ENCODE data around the gene MEAF6.
"Not testable (repeated sequence)": the region's sequence is repeated elsewhere in the genome, so short reads cannot be mapped to it uniquely, and the experiment has no call there.

MEAF6 gene

GRCh38 chr1:37506740-37507139, 7.8 kb downstream of the MEAF6 start:
- no peak overlapping the region for H3K4me3 Mint-ChIP-seq
- peaks cover 26% of the 10 kb centered on the region for H3K4me1 Mint-ChIP-seq (ENCODE audit: low read depth)
- H3K27me3 Mint-ChIP-seq = no peaks in the 10 kb centered on the region
- peaks cover 64% of the 10 kb centered on the region for H3K36me3 Mint-ChIP-seq (ENCODE audit: low read depth)
- H3K27ac Mint-ChIP-seq = no peak overlapping the region
- H3K9me3 Mint-ChIP-seq = no peaks in the 10 kb centered on the region

GRCh38 chr1:37502791-37503190, 11.8 kb downstream of the MEAF6 start:
- not testable (repeated sequence) for H3K27ac Mint-ChIP-seq; H3K9me3 Mint-ChIP-seq; H3K4me1 Mint-ChIP-seq (ENCODE audit: low read depth); H3K4me3 Mint-ChIP-seq; H3K27me3 Mint-ChIP-seq
- peaks cover 66% of the 10 kb centered on the region for H3K36me3 Mint-ChIP-seq (ENCODE audit: low read depth)

- peaks cover 59% of the 10 kb centered on the region for H3K36me3 Mint-ChIP-seq (ENCODE audit: low read depth)
- H3K27me3 Mint-ChIP-seq = no peaks in the 10 kb centered on the region
- H3K4me1 Mint-ChIP-seq (ENCODE audit: low read depth) = no peaks in the 10 kb centered on the region
- H3K27ac Mint-ChIP-seq = no peak overlapping the region
- no peak overlapping the region for H3K4me3 Mint-ChIP-seq
- no peaks in the 10 kb centered on the region for H3K9me3 Mint-ChIP-seq
These were observed 12.5 kb downstream of the MEAF6 start for GRCh38 chr1:37502104-37502503.

GRCh38 chr1:37501661-37502060, 12.9 kb downstream of the MEAF6 start:
- Mint-ChIP-seq H3K9me3 (no peaks in the 10 kb centered on the region), H3K36me3 (ENCODE audit: low read depth) (peaks cover 57% of the 10 kb centered on the region), H3K4me1 (ENCODE audit: low read depth) (peaks cover under 1% of the 10 kb centered on the region), H3K27ac (no peak overlapping the region), H3K4me3 (no peak overlapping the region), H3K27me3 (no peaks in the 10 kb centered on the region)

- no peak overlapping the region for H3K27ac Mint-ChIP-seq
These were observed 15.5 kb downstream of the MEAF6 start for GRCh38 chr1:37498872-37499617.

GRCh38 chr1:37497832-37498231, 16.7 kb downstream of the MEAF6 start:
- Mint-ChIP-seq H3K4me3 (no peak overlapping the region), H3K36me3 (ENCODE audit: low read depth) (peaks cover 60% of the 10 kb centered on the region), H3K27ac (no peak overlapping the region), H3K9me3 (no peaks in the 10 kb centered on the region), H3K27me3 (no peaks in the 10 kb centered on the region), H3K4me1 (ENCODE audit: low read depth) (peaks cover 8% of the 10 kb centered on the region)

More at GRCh38 chr1:37498872-37499617, 15.5 kb downstream of the MEAF6 start:
- H3K27me3 Mint-ChIP-seq = no peaks in the 10 kb centered on the region
- H3K4me3 Mint-ChIP-seq = no peak overlapping the region
- H3K9me3 Mint-ChIP-seq = no peaks in the 10 kb centered on the region
- H3K36me3 Mint-ChIP-seq (ENCODE audit: low read depth) = peaks cover 52% of the 10 kb centered on the region
- H3K4me1 Mint-ChIP-seq (ENCODE audit: low read depth) = peaks cover 4% of the 10 kb centered on the region

- Mint-ChIP-seq H3K36me3 (ENCODE audit: low read depth) (peaks cover 54% of the 10 kb centered on the region), H3K27ac (no peak overlapping the region), H3K27me3 (no peaks in the 10 kb centered on the region), H3K4me1 (ENCODE audit: low read depth) (peaks cover 8% of the 10 kb centered on the region), H3K9me3 (no peaks in the 10 kb centered on the region), H3K4me3 (no peak overlapping the region)
These were observed 18.7 kb downstream of the MEAF6 start for GRCh38 chr1:37495875-37496274.

- Mint-ChIP-seq H3K4me1 (ENCODE audit: low read depth) (peaks cover 8% of the 10 kb centered on the region), H3K4me3 (no peak overlapping the region), H3K27ac (peak overlapping the region; percentile 62), H3K27me3 (no peaks in the 10 kb centered on the region), H3K9me3 (no peaks in the 10 kb centered on the region), H3K36me3 (ENCODE audit: low read depth) (peaks cover 39% of the 10 kb centered on the region)
These were observed 21.0 kb downstream of the MEAF6 start for GRCh38 chr1:37493336-37494098.

GRCh38 chr1:37487619-37487984, 27.0 kb downstream of the MEAF6 start:
- H3K27me3 Mint-ChIP-seq = no peaks in the 10 kb centered on the region
- no peaks in the 10 kb centered on the region for H3K9me3 Mint-ChIP-seq
- no peak overlapping the region for H3K27ac Mint-ChIP-seq

GRCh38 chr1:37486680-37487618, 27.6 kb downstream of the MEAF6 start:
- Mint-ChIP-seq H3K27me3 (no peaks in the 10 kb centered on the region), H3K9me3 (no peaks in the 10 kb centered on the region), H3K27ac (peak overlapping the region; percentile 38), H3K36me3 (ENCODE audit: low read depth) (peaks cover 24% of the 10 kb centered on the region), H3K4me1 (ENCODE audit: low read depth) (peaks cover 23% of the 10 kb centered on the region), H3K4me3 (no peak overlapping the region)

More at GRCh38 chr1:37487619-37487984, 27.0 kb downstream of the MEAF6 start:
- Mint-ChIP-seq H3K4me1 (ENCODE audit: low read depth) (peaks cover 17% of the 10 kb centered on the region), H3K4me3 (no peak overlapping the region), H3K36me3 (ENCODE audit: low read depth) (peaks cover 20% of the 10 kb centered on the region)

- H3K4me3 Mint-ChIP-seq = no peak overlapping the region
- no peaks in the 10 kb centered on the region for H3K9me3 Mint-ChIP-seq
- H3K27me3 Mint-ChIP-seq = no peaks in the 10 kb centered on the region
- H3K4me1 Mint-ChIP-seq (ENCODE audit: low read depth) = peaks cover 32% of the 10 kb centered on the region
- peak overlapping the region; percentile 11 for H3K27ac Mint-ChIP-seq
- H3K36me3 Mint-ChIP-seq (ENCODE audit: low read depth) = peaks cover 32% of the 10 kb centered on the region
These were observed 28.5 kb downstream of the MEAF6 start for GRCh38 chr1:37485902-37486679.

GRCh38 chr1:37484325-37485051, 30.1 kb downstream of the MEAF6 start:
- peaks cover 45% of the 10 kb centered on the region for H3K4me1 Mint-ChIP-seq (ENCODE audit: low read depth)
- no peak overlapping the region for H3K4me3 Mint-ChIP-seq
- no peaks in the 10 kb centered on the region for H3K27me3 Mint-ChIP-seq
- H3K9me3 Mint-ChIP-seq = no peaks in the 10 kb centered on the region
- H3K36me3 Mint-ChIP-seq (ENCODE audit: low read depth) = peaks cover 34% of the 10 kb centered on the region
- peak overlapping the region; percentile 8 for H3K27ac Mint-ChIP-seq

GRCh38 chr1:37483785-37484184, 30.8 kb downstream of the MEAF6 start:
- H3K4me3 Mint-ChIP-seq = no peak overlapping the region
- peaks cover 41% of the 10 kb centered on the region for H3K36me3 Mint-ChIP-seq (ENCODE audit: low read depth)
- H3K9me3 Mint-ChIP-seq = no peaks in the 10 kb centered on the region
- H3K4me1 Mint-ChIP-seq (ENCODE audit: low read depth) = peaks cover 50% of the 10 kb centered on the region
- no peaks in the 10 kb centered on the region for H3K27me3 Mint-ChIP-seq
- H3K27ac Mint-ChIP-seq = no peak overlapping the region
